Common myeloid progenitor, CD34-positive (primary cell): ENCODE data around the gene FAM171A2.
"Not testable (repeated sequence)": the region's sequence is repeated elsewhere in the genome, so short reads cannot be mapped to it uniquely, and the experiment has no call there.

Source experiments
- CTCF ChIA-PET: fragments of 350-600 bp; sonication (Branson Sonifier 250); formaldehyde crosslinking; loops from one replicate; lab custom pipeline; 2021; ENCODE audit warnings: antibody characterized with exemption; lab: Charles Lee
- POLR2A ChIA-PET: fragments of 350-600 bp; sonication (Branson Sonifier 250); formaldehyde crosslinking; loops from one replicate; lab custom pipeline; 2021; ENCODE audit warnings: antibody characterized with exemption; lab: Charles Lee
- DNase-seq, 3 donors: peaks; one replicate each; pipeline versions ENCODE4 v3.0.0 to v3.0.0-alpha.2; 2013
- H3K27ac ChIP-seq, 2 experiments: 1 replicate in 1 of 2; 2 replicates in 1 of 2; pipeline ENCODE4 v1.7.0; 2013; ENCODE audit warnings: inconsistent platforms in 2 of 2, low read length in 2 of 2, mild to moderate bottlenecking in 2 of 2, low read depth in 1 of 2, moderate library complexity in 1 of 2; ENCODE audit not compliant: severe bottlenecking in 2 of 2, insufficient read depth in 1 of 2, poor library complexity in 1 of 2
- H3K27me3 ChIP-seq, 5 experiments: replicated peaks in 2 of 5; 1 replicate in 3 of 5; 2 replicates in 2 of 5; pipeline versions ENCODE4 v1.6.1 to v1.7.0; 2013; ENCODE audit warnings: low read length in 4 of 5, mild to moderate bottlenecking in 2 of 5, moderate library complexity in 2 of 5, inconsistent platforms in 1 of 5; ENCODE audit not compliant: insufficient read depth in 5 of 5, control insufficient read depth in 4 of 5
- H3K36me3 ChIP-seq, 4 experiments: 1 replicate in 2 of 4; 2 replicates in 2 of 4; pipeline versions ENCODE4 v1.6.1 to v1.7.0; 2013; ENCODE audit warnings: low read length in 3 of 4, control low read depth in 1 of 4, mild to moderate bottlenecking in 1 of 4; ENCODE audit not compliant: control insufficient read depth in 4 of 4, insufficient read depth in 4 of 4
- H3K4me1 ChIP-seq, 4 experiments: 1 replicate in 3 of 4; 2 replicates in 1 of 4; pipeline versions ENCODE4 v1.6.1 to v1.7.1; 2013; ENCODE audit warnings: low read length in 3 of 4, mild to moderate bottlenecking in 3 of 4, control low read depth in 1 of 4, inconsistent platforms in 1 of 4, moderate library complexity in 1 of 4; ENCODE audit not compliant: control insufficient read depth in 4 of 4, insufficient read depth in 4 of 4; ENCODE audit errors: control extremely low read depth in 1 of 4
- H3K4me3 ChIP-seq, 7 experiments: 1 replicate in 4 of 7; 2 replicates in 3 of 7; pipeline versions ENCODE4 v1.5.1 to v1.7.0; 2013; ENCODE audit warnings: mild to moderate bottlenecking in 7 of 7, low read length in 6 of 7, moderate library complexity in 6 of 7, inconsistent platforms in 2 of 7, low read depth in 2 of 7, control low read depth in 1 of 7; ENCODE audit not compliant: insufficient read depth in 4 of 7, control insufficient read depth in 1 of 7; ENCODE audit errors: extremely low read depth in 1 of 7
- H3K9me3 ChIP-seq, 5 experiments: 1 replicate in 4 of 5; 2 replicates in 1 of 5; pipeline versions ENCODE4 v1.6.1 to v1.7.1; 2013; ENCODE audit warnings: low read length in 4 of 5, mild to moderate bottlenecking in 2 of 5, inconsistent platforms in 1 of 5, low read depth in 1 of 5, moderate library complexity in 1 of 5; ENCODE audit not compliant: control insufficient read depth in 4 of 5, insufficient read depth in 2 of 5; ENCODE audit errors: control extremely low read depth in 1 of 5
- WGBS: methylation state at CpG from one replicate; pipeline ENCODE4 v1.1.5; 2013; ENCODE audit not compliant: insufficient coverage; 5-methylcytosine and 5-hydroxymethylcytosine counted together

FAM171A2 gene

DNA sequence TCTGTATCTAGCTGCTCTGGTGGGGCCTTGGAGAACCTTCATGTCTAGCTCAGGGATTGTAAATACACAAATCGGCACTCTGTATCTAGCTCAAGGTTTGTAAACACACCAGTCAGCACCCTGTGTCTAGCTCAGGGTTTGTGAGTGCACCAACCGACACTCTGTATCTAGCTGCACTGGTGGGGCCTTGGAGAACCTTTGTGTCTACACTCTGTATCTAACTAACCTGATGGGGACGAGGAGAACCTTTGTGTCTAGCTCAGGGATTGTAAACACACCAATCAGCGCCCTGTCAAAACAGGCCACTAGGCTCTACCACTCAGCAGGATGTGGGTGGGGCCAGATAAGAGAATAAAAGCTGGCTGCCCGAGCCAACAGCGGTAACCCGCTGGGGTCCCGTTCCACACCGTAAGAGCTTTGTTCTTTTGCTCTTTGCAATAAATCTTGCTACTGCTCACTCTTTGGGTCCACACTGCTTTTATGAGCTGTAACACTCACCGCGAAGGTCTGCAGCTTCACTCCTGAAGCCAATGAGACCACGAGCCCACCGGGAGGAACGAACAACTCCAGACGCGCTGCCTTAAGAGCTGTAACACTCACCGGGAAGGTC lies 5.9 kb upstream of the FAM171A2 start:
- H3K4me3 ChIP-seq = peak overlapping the region in 1 of 7 experiments; percentile 23
- DNase-seq = peak in 2 of 3 donors; percentile 50 to 65
- H3K27ac ChIP-seq, H3K9me3 ChIP-seq, H3K4me1 ChIP-seq, H3K27me3 ChIP-seq, H3K36me3 ChIP-seq: not testable (repeated sequence)
- 50% methylated on average over 13 of the region's 17 CpGs for WGBS
- CTCF ChIA-PET = interaction anchor here (0.9 to 4.8 kb wide), 8 partner anchors 10 to 30 kb away, joined by 3 to 19 read pairs (median 4); no protein-coding TSS in a partner anchor
- POLR2A ChIA-PET = interaction anchor here (0.5 to 1.0 kb wide), 2 partner anchors 10 to 127 kb away, joined by 3 read pairs; no protein-coding TSS in a partner anchor

DNA sequence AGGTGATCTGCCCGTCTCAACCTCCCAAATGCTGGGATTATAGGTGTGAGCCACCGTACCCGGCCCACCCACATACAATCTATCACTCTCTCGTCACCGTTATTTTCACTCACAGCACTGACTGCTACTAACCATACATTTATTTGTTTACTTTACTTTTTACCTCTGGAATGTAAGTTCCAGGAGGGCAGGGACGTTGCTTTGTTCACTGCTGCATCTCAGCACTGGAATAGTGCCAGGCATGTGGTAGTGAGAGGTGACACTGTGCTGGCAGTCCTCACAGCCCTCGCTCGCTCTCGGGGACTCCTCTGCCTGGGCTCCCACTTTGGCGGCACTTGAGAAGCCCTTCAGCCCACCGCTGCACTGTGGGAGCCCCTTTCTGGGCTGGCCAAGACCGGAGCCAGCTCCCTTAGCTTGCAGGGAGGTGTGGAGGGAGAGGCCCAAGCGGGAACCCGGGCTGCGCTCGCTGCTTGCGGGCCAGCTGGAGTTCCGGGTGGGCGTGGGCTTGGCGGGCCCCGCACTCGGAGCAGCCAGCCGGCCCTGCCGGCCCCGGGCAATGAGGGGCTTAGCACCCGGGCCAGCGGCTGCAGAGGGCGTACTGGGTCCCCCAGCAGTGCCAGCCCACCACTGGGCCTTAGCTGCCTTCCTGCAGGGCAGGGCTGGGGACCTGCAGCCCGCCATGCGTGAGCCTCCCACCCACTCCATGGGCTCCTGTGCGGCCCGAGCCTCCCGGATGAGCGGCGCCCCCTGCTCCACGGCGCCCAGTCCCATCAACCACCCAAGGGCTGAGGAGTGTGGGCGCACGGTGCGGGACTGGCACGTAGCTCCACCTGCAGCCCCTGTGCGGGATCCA lies 5.0 kb upstream of the FAM171A2 start:
- CTCF ChIA-PET = interaction anchor here (1.0 to 4.8 kb wide), 6 partner anchors 11 to 30 kb away, joined by 3 to 19 read pairs (median 4); no protein-coding TSS in a partner anchor
- not testable (repeated sequence) for H3K27me3 ChIP-seq, DNase-seq, H3K4me1 ChIP-seq, H3K9me3 ChIP-seq, H3K4me3 ChIP-seq, H3K36me3 ChIP-seq, H3K27ac ChIP-seq
- 96% methylated on average over 29 of the region's 42 CpGs for WGBS
- POLR2A ChIA-PET = interaction anchor here (0.5 to 1.0 kb wide), 2 partner anchors 9 to 128 kb away, joined by 3 read pairs; no protein-coding TSS in a partner anchor

DNA sequence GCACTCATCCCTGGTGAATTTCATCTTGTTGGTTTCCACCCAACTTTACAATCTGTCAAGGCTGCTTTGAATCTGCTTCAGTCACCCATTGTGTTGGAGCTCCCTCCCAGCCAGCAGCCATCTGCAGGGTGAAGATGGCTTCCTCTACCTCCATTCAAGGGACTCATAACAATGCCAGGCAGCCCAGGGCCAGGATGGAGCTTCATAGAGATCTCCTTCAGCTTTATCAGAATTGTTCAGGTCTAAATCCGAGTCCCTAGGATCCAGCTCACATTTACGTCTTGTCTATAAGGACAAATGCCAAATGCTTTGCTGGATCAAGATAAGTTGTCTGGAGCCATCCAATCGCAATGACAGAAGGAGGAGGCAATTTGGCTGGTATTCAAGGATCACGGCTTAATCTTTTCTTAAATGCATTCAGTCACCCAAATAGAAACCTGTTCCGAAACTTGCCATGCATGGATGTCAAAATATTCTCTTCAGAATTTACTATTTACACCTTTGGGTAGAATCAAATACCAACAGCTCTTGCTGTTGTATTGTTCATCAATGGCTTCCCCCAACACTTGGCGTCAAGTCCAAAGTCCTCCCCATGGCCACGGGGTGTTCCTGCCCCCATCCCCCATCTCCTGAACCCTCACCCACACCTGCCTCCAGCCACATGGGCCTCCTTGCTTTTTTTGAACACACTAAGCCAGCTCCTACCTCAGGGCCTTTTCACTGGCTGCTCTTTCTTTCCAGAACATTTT lies 3.8 kb upstream of the FAM171A2 start:
- Histone ChIP-seq H3K27me3 (peaks cover 0 to 3% (median 0%) of the 10 kb centered on the region in 5 experiments), H3K27ac (no peak overlapping the region), H3K4me3 (no peak overlapping the region), H3K36me3 (no peaks in the 10 kb centered on the region), H3K9me3 (no peaks in the 10 kb centered on the region), H3K4me1 (peaks cover 0 to 13% (median 7%) of the 10 kb centered on the region in 4 experiments)
- ChIA-PET CTCF (interaction anchor here (1.1 to 1.3 kb wide), 3 partner anchors 12 to 19 kb away, joined by 3 to 5 read pairs (median 4); no protein-coding TSS in a partner anchor), POLR2A (no interaction called here)
- WGBS = 92% methylated on average over 6 of the region's 7 CpGs
- no peak for DNase-seq

DNA sequence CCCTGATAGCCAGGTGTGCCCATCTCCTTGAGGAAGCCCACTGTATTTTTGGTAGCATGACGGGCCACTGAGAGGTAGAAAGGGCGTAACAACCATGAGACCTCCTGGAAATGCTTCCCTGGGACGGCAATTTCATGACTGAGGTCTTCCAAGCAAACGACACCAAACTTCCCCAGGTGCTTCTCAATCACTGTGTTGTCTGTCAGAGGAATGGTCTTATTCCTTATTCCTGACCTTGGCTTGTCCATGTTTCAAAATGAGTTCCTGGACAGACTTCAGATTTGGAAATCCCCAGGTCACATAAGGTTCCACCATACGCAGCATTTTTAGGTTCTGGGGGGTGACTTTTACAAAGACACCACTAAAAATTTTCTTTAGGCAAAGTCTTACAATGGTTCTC lies 1.4 kb upstream of the FAM171A2 start:
- 95% methylated on average over 4 of the region's 5 CpGs for WGBS
- H3K4me3 ChIP-seq, POLR2A ChIA-PET, H3K27ac ChIP-seq, DNase-seq, H3K27me3 ChIP-seq, H3K9me3 ChIP-seq, H3K36me3 ChIP-seq: not testable (repeated sequence)
- CTCF ChIA-PET = interaction anchor here (0.8 to 1.1 kb wide), 2 partner anchors 10 to 15 kb away, joined by 3 read pairs; no protein-coding TSS in a partner anchor
- peaks cover 0 to 29% (median 18%) of the 10 kb centered on the region in 4 experiments for H3K4me1 ChIP-seq

DNA sequence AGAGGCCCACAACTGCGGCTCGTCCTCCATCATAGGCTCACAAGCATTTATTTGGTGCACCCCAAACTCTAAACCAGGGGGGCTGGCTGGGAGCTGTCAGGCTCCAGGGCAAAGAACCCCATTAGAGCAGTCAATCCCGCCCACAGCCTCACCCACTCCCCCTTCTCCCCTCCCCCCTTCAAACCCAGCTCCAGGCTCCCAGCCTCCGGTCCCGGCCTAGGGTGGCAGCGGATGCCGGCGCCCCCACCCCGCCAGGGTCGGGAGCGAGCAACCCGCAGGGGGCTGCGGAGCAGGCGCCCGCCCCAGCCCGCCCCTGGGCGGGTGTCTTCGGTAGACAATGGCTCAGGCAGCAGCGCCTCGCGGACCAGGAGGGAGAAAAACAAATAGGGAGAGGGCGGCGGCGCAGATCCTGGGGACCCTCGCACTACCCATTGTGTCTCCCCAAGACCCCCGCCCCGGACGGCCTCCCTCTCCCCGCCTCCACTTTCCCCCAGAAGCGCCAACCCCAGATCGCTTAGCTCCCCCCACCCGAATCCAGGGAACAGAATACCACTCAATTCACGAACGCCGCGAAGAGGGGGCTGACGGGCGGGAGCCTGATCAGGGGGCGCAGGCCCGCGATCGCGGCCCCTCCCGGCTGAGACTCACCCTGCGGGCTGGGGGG lies 572 bp downstream of the FAM171A2 start:
- Histone ChIP-seq H3K27me3 (peaks cover 0 to 3% (median 0%) of the 10 kb centered on the region in 5 experiments), H3K27ac (peak overlapping the region in 1 of 2 experiments; percentile 54), H3K9me3 (no peaks in the 10 kb centered on the region), H3K36me3 (peaks cover 0 to 6% (median 1%) of the 10 kb centered on the region in 4 experiments), H3K4me3 (peak overlapping the region; percentile 57 to 84 (median 70)), H3K4me1 (peaks cover 0 to 32% (median 18%) of the 10 kb centered on the region in 4 experiments)
- peak; percentile 16 to 35 (median 33) for DNase-seq
- CTCF ChIA-PET = interaction anchor here (0.9 to 5.0 kb wide), 14 partner anchors 12 to 160 kb away, joined by 3 to 21 read pairs (median 4); partner anchors contain the start of gene GRN
- 0% methylated on average over 16 of the region's 45 CpGs for WGBS
- POLR2A ChIA-PET = no interaction called here

DNA sequence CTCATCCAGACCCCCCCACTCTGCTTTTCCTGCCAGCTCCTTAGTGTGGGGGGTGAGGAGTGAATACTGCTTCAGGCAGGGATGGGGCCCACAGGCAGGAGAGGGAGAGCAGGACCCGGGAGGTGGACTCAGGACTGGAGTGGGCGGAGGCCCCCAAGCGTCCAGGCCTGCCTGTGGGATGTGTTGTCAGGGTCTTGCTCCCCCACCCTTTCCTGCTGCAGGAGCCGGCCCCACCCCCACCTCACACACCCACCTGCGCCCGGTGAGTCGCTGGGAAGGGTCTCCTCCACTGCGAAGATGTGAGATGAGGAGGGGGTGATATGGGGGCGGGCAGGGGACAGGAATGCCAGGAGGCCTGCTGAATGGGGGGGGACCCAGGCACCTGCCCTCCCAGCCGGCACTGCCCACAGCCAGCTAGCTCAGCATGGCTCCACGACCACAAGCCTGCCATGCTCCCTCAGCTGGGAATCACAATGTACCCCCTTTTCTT lies 1.1 kb downstream of the FAM171A2 start:
- DNase-seq = no peak
- peaks cover 0 to 6% (median 1%) of the 10 kb centered on the region in 4 experiments for H3K36me3 ChIP-seq
- H3K27ac ChIP-seq = peak overlapping the region in 1 of 2 experiments; percentile 54
- ChIA-PET POLR2A (no interaction called here), CTCF (interaction anchor here (0.9 to 5.0 kb wide), 10 partner anchors 11 to 159 kb away, joined by 3 to 21 read pairs (median 6); partner anchors contain the start of gene GRN)
- H3K4me3 ChIP-seq = peak overlapping the region in 5 of 7 experiments; percentile 67 to 84 (median 75)
- peaks cover 0 to 32% (median 18%) of the 10 kb centered on the region in 4 experiments for H3K4me1 ChIP-seq
- 17% methylated on average over 4 of the region's 11 CpGs for WGBS
- peaks cover 0 to 3% (median 0%) of the 10 kb centered on the region in 5 experiments for H3K27me3 ChIP-seq
- no peaks in the 10 kb centered on the region for H3K9me3 ChIP-seq
